T-helper 2 cell treated with Interferon-gamma antibody and Interleukin-4, amounts not matched to agents 5 μg/mL and 100 μg/mL, for 36 hours (primary cell): ENCODE measurements around the gene KDM3B.

Experiments used
- DNase-seq: peaks from one replicate; pipeline ENCODE4 v3.0.0; 2021; ENCODE audit warnings: low spot score
- H3K27ac Mint-ChIP-seq: one replicate; pipeline ENCODE4 v1.8.0; 2021; ENCODE audit warnings: mild to moderate bottlenecking, mixed read lengths
- H3K27me3 Mint-ChIP-seq: one replicate; pipeline ENCODE4 v1.8.0; 2021; ENCODE audit warnings: low read depth, mixed read lengths
- H3K36me3 Mint-ChIP-seq: one replicate; pipeline ENCODE4 v1.8.0; 2021; ENCODE audit warnings: low read depth, mixed read lengths
- H3K4me1 Mint-ChIP-seq: one replicate; pipeline ENCODE4 v1.8.0; 2021; ENCODE audit warnings: low read depth, mixed read lengths
- H3K4me3 Mint-ChIP-seq: one replicate; pipeline ENCODE4 v1.8.0; 2022; ENCODE audit warnings: mild to moderate bottlenecking, moderate library complexity, mixed read lengths
- H3K9me3 Mint-ChIP-seq: one replicate; pipeline ENCODE4 v1.8.0; 2021; ENCODE audit warnings: mixed read lengths

KDM3B gene

GRCh38 chr5:138338411-138339090, 13.9 kb upstream of the KDM3B start:
- peaks cover 31% of the 10 kb centered on the region for H3K4me1 Mint-ChIP-seq
- DNase-seq: no peak
- peaks cover 10% of the 10 kb centered on the region for H3K36me3 Mint-ChIP-seq
- peak overlapping the region; percentile 98 for H3K27ac Mint-ChIP-seq
- H3K9me3 Mint-ChIP-seq: no peaks in the 10 kb centered on the region
- H3K4me3 Mint-ChIP-seq: peak overlapping the region; percentile 85
- H3K27me3 Mint-ChIP-seq: no peaks in the 10 kb centered on the region

- no peak for DNase-seq
- Mint-ChIP-seq H3K27me3 (no peaks in the 10 kb centered on the region), H3K4me1 (peaks cover 31% of the 10 kb centered on the region), H3K4me3 (peak overlapping the region; percentile 85), H3K9me3 (no peaks in the 10 kb centered on the region), H3K27ac (peak overlapping the region; percentile 93), H3K36me3 (peaks cover 15% of the 10 kb centered on the region)
Measured at GRCh38 chr5:138339091-138339456, 13.4 kb upstream of the KDM3B start.

GRCh38 chr5:138339464-138339863, 13.0 kb upstream of the KDM3B start:
- Mint-ChIP-seq H3K27me3 (no peaks in the 10 kb centered on the region), H3K27ac (peak overlapping the region; percentile 93), H3K4me3 (peak overlapping the region; percentile 85), H3K4me1 (peaks cover 31% of the 10 kb centered on the region), H3K9me3 (no peaks in the 10 kb centered on the region), H3K36me3 (peaks cover 18% of the 10 kb centered on the region)
- no peak for DNase-seq

GRCh38 chr5:138340008-138340407, 12.5 kb upstream of the KDM3B start:
- H3K27ac Mint-ChIP-seq: peak overlapping the region; percentile 28
- H3K9me3 Mint-ChIP-seq: no peaks in the 10 kb centered on the region
- peaks cover 29% of the 10 kb centered on the region for H3K4me1 Mint-ChIP-seq
- peaks cover 22% of the 10 kb centered on the region for H3K36me3 Mint-ChIP-seq
- DNase-seq: no peak
- H3K27me3 Mint-ChIP-seq: no peaks in the 10 kb centered on the region
- H3K4me3 Mint-ChIP-seq: peak overlapping the region; percentile 85

GRCh38 chr5:138344887-138345622, 7.4 kb upstream of the KDM3B start:
- no peak overlapping the region for H3K27ac Mint-ChIP-seq
- peaks cover 6% of the 10 kb centered on the region for H3K4me1 Mint-ChIP-seq
- H3K27me3 Mint-ChIP-seq: no peaks in the 10 kb centered on the region
- H3K36me3 Mint-ChIP-seq: peaks cover 43% of the 10 kb centered on the region
- no peak for DNase-seq
- H3K4me3 Mint-ChIP-seq: no peak overlapping the region
- no peaks in the 10 kb centered on the region for H3K9me3 Mint-ChIP-seq

- H3K27me3 Mint-ChIP-seq: no peaks in the 10 kb centered on the region
- DNase-seq: no peak
- H3K4me3 Mint-ChIP-seq: no peak overlapping the region
- H3K4me1 Mint-ChIP-seq: peaks cover 3% of the 10 kb centered on the region
- no peak overlapping the region for H3K27ac Mint-ChIP-seq
- H3K36me3 Mint-ChIP-seq: peaks cover 47% of the 10 kb centered on the region
- H3K9me3 Mint-ChIP-seq: peaks cover 3% of the 10 kb centered on the region
Measured at GRCh38 chr5:138346889-138347288, 5.6 kb upstream of the KDM3B start.

- Mint-ChIP-seq H3K27ac (no peak overlapping the region), H3K4me3 (no peak overlapping the region), H3K4me1 (peaks cover 17% of the 10 kb centered on the region), H3K36me3 (peaks cover 39% of the 10 kb centered on the region), H3K27me3 (no peaks in the 10 kb centered on the region), H3K9me3 (peaks cover 7% of the 10 kb centered on the region)
- DNase-seq: no peak
Measured at GRCh38 chr5:138349852-138350562, 2.5 kb upstream of the KDM3B start.

- peaks cover 22% of the 10 kb centered on the region for H3K4me1 Mint-ChIP-seq
- DNase-seq: no peak
- peaks cover 7% of the 10 kb centered on the region for H3K9me3 Mint-ChIP-seq
- H3K27ac Mint-ChIP-seq: no peak overlapping the region
- peaks cover 38% of the 10 kb centered on the region for H3K36me3 Mint-ChIP-seq
- H3K4me3 Mint-ChIP-seq: no peak overlapping the region
- H3K27me3 Mint-ChIP-seq: no peaks in the 10 kb centered on the region
Measured at GRCh38 chr5:138350563-138350890, 2.0 kb upstream of the KDM3B start.

GRCh38 chr5:138351056-138351455, 1.4 kb upstream of the KDM3B start:
- no peak overlapping the region for H3K4me3 Mint-ChIP-seq
- H3K36me3 Mint-ChIP-seq: peaks cover 33% of the 10 kb centered on the region
- peaks cover 25% of the 10 kb centered on the region for H3K4me1 Mint-ChIP-seq
- no peak for DNase-seq
- no peak overlapping the region for H3K27ac Mint-ChIP-seq
- peaks cover 7% of the 10 kb centered on the region for H3K9me3 Mint-ChIP-seq
- H3K27me3 Mint-ChIP-seq: no peaks in the 10 kb centered on the region

GRCh38 chr5:138351517-138351916, 968 bp upstream of the KDM3B start:
- Mint-ChIP-seq H3K36me3 (peaks cover 31% of the 10 kb centered on the region), H3K9me3 (peaks cover 7% of the 10 kb centered on the region), H3K4me3 (peak overlapping the region; percentile 49), H3K27me3 (no peaks in the 10 kb centered on the region), H3K4me1 (peaks cover 27% of the 10 kb centered on the region), H3K27ac (peak overlapping the region; percentile 56)
- no peak for DNase-seq

- peaks cover 27% of the 10 kb centered on the region for H3K4me1 Mint-ChIP-seq
Measured at GRCh38 chr5:138352722-138353559, 456 bp downstream of the KDM3B start.

GRCh38 chr5:138353560-138354080, 1.1 kb downstream of the KDM3B start:
- Mint-ChIP-seq H3K4me3 (peak overlapping the region; percentile 88), H3K9me3 (peaks cover 7% of the 10 kb centered on the region), H3K27ac (peak overlapping the region; percentile 96), H3K4me1 (peaks cover 27% of the 10 kb centered on the region), H3K36me3 (peaks cover 19% of the 10 kb centered on the region), H3K27me3 (no peaks in the 10 kb centered on the region)
- DNase-seq: peak; percentile 36

More at GRCh38 chr5:138352722-138353559, 456 bp downstream of the KDM3B start:
- peak; percentile 74 for DNase-seq
- peaks cover 19% of the 10 kb centered on the region for H3K36me3 Mint-ChIP-seq
- no peaks in the 10 kb centered on the region for H3K27me3 Mint-ChIP-seq
- H3K9me3 Mint-ChIP-seq: peaks cover 7% of the 10 kb centered on the region
- peak overlapping the region; percentile 88 for H3K4me3 Mint-ChIP-seq
- H3K27ac Mint-ChIP-seq: peak overlapping the region; percentile 96

GRCh38 chr5:138354387-138354786, 1.9 kb downstream of the KDM3B start:
- Mint-ChIP-seq H3K36me3 (peaks cover 19% of the 10 kb centered on the region), H3K9me3 (peaks cover 7% of the 10 kb centered on the region), H3K4me3 (peak overlapping the region; percentile 88), H3K27ac (peak overlapping the region; percentile 96), H3K4me1 (peaks cover 27% of the 10 kb centered on the region), H3K27me3 (no peaks in the 10 kb centered on the region)
- DNase-seq: no peak
